CD4-positive, alpha-beta T cell treated with Interferon gamma for 1 hour (primary cell): ENCODE results near the gene SHMT2.

ENCODE experiments used
- DNase-seq: peaks from one replicate; pipeline ENCODE4 v3.0.0-alpha.2; 2020

The SHMT2 gene

DNA sequence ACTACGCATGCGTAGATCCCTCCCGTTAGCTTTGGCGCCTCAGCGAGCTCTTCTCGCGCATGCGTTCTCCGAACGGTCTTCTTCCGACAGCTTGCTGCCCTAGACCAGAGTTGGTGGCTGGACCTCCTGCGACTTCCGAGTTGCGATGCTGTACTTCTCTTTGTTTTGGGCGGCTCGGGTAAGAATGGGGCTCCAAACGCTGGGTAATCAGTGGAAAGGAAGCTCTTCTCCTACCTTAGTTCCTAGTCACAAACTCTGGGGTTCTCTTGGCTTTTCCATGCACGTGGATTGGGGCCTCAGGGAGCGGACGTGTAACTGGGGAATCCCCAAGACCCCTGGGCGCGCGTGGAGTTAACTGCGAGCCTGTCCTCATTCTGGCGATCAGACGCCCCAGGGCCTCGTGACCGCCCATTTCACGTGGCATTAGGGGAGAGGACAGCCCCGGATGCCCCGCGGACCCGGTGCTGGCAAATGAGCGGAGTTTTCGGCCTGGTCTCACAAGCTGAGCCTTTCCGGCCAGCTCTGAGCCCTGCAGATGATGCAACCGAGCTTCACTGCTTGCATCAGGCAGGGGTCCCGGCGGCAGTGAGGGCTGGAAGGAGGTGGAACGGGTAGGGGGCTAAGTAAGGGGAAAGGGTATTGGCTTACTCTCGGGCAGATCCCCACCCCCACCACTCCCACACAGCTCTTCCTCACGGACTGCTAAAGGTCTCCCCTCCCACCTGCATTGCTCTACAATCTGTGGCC, at the start of gene SHMT2:
TSS of gene SHMT2 (plus strand) at position 78 of the 747 bp plus-strand sequence. CDS start at position 146, 68 bp downstream.
- DNase-seq: peak; percentile 94

DNA sequence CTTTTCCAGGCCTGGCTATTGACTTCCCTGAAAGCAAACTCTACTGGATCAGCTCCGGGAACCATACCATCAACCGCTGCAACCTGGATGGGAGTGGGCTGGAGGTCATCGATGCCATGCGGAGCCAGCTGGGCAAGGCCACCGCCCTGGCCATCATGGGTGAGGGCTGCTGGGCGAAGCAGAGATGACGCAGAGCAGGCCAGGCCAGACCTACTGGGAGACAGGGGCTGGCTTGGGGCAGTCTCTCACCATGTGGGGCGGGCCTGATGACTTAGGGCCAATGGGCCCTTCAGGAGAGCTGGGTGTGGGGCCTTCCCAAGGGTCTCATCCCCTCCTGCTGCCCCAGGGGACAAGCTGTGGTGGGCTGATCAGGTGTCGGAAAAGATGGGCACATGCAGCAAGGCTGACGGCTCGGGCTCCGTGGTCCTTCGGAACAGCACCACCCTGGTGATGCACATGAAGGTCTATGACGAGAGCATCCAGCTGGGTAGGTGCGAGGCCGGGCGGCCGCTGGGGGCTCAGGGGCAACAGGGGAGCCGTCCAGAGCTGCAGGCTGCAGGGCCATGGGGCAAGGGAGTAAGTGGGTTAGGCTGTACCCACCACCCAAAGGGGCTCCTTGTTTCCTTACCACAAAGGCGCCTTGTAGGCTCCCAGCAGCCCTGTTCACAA, 49.1 kb upstream of the SHMT2 start:
- DNase-seq: no peak

DNA sequence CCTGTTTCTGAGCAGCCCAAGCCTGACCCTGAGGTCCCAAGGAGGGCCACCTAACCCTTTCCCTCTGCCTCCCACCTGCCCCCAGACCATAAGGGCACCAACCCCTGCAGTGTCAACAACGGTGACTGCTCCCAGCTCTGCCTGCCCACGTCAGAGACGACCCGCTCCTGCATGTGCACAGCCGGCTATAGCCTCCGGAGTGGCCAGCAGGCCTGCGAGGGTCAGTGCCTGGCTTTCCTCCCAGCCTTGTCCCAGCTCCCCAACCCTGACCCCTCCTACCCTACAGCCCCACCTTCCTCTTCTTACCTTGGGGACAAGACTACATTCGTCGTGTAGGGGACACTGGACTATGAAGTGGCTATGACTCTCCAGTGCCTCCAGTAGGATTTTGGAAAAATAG, 48.4 kb upstream of the SHMT2 start:
- DNase-seq: no peak

DNA sequence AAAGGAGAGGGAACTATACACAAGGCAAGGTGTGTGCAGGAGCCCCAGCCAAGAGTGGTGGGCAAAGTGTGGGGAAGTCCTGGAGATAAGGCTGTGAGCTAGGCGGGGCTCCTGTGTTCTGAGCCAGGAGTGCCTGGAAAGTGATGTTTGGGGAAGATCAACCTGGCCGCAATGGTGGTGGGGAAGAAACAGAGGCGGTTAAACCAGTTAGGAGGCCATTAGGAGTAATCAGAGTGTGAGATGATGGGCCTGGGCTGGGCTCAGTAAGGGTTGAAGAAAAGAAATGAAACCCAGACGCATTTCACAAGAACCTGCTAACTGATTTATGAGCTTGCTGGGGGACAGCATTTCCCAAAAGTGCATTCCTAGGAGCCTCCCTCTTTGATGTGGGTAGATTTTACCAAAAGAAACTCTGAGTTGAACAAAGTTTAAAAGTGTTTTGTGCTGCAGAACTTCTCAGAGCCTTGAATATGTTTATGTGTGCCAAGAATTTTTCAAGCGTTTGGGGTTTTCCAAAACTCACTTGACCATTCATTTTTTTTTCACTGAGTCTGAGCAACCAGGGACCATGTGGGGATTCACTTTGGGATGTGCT, 47.9 kb upstream of the SHMT2 start:
- no peak for DNase-seq

DNA sequence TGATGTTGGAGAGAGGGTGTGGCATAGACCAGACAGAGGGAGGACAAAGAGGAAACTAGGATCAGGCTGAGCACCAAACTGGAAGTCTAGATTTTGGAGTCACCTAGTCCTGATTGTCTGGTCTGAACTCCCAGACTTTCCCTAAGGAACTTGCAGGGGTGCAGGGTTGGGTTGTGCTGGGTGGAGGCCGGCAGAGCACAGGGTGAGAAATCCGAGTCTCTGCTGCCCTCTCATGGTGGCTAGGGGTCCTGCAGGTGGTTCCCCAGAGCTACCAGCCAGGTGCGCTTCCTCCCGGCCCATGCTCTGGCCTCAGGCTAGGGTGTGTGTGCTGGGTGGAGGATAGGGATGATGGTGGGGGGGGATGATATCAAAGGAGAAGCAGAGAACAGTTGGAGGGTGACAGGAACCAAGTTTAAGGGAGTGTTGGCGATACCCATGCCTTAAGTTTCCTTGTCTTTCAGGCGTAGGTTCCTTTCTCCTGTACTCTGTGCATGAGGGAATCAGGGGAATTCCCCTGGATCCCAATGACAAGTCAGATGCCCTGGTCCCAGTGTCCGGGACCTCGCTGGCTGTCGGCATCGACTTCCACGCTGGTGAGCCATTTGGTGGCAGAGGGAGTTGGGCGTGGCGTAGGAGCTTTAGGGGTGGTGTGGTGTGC, 46.5 kb upstream of the SHMT2 start:
- peak; percentile 71 for DNase-seq

DNA sequence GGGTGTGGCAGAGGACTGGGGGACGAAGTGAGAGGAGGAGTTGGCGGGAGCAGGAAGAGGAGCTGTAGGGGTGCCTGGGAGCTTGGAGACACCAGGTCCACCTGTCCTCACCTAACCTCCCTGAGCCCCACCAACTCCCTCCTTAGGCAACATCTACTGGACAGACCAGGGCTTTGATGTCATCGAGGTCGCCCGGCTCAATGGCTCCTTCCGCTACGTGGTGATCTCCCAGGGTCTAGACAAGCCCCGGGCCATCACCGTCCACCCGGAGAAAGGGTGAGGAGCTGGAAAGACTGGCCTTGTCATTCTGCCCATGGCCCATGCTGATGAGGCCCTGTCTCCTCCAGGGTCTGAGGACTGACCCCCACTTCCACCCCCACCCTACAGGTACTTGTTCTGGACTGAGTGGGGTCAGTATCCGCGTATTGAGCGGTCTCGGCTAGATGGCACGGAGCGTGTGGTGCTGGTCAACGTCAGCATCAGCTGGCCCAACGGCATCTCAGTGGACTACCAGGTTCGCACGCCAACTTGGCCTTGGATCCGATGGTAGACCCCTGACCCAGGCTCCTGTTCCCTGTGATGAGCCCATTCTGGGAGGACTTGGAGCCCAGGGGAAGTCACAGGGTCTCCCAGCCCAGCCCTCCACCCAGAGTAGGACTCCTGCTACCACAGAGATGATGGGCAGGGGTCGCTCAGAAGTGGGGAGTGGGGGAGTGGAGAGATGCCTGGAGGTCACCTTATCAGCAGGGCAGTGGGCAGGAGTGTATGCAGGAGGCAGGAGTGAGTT, 45.4 kb upstream of the SHMT2 start:
- no peak for DNase-seq

DNA sequence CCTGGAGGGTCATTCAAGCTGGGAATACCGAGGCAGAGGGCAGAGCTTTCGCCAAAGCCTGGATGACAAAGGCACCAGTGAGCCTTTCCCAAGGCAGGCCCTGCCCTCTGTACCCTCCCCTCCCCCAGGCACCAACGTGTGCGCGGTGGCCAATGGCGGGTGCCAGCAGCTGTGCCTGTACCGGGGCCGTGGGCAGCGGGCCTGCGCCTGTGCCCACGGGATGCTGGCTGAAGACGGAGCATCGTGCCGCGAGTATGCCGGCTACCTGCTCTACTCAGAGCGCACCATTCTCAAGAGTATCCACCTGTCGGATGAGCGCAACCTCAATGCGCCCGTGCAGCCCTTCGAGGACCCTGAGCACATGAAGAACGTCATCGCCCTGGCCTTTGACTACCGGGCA, 44.1 kb upstream of the SHMT2 start:
- no peak for DNase-seq

DNA sequence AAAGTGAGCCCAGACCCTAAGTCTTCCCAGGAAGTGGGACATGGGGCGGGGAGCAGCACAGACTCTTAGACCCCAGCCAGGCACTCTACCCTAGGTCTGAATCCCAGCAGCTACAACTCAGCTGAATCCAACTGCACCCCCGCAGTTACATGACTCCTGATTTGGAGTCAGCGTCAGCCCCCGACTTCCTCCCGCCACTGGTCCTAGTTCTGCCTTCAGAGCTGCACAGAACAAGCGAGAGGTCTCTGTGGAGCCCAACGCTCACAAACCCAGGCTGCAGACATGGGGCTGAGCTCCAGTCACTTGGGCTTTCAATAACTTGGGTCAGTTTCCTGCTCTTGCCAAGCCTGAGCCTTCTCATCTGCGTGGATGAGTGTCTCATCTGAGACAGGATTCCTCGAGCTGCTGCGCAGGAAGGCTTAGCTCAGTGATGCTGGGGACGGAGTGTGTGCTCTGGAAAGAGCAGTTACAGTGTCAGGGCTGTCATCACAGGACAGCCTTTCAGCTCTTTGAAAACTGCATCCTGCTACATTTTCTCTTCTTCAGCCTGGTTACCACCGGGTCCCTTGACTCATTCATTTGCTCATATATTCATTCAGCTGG, 43.5 kb upstream of the SHMT2 start:
- DNase-seq: no peak

DNA sequence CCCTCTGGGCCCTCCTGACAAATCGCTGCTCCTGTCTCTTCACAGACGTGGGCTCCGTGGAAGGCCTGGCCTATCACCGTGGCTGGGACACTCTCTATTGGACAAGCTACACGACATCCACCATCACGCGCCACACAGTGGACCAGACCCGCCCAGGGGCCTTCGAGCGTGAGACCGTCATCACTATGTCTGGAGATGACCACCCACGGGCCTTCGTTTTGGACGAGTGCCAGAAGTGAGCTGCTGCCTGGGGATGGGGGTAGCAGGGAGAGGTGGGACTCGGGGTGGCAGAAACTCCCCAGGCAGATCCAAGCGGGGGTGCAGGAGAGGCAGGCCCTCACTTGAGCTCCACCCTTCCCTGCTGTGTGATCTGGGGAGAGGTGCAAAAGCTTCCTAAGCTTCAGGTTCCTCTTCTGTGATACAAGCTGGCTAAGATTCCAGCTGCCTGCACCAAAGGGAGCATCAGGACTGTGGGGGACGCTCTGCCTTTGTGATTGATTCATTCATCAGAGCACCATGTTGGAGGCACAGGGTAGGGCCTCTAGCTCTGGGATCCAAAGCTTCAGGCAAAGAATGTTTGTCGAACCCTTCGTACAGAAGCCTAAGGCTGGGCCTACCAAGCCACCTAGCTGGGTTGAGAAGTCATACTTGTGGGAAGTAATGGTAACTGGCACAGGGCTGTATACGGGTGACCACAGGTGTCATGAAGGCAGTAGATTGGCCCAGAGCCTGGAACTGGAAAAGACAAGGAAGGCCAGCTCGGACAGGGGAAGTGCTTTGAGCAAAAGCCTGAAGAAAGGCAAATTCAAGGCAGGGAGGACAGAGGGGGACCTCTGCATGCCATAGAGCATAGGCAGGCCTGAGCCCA, 42.1 kb upstream of the SHMT2 start:
- no peak for DNase-seq

DNA sequence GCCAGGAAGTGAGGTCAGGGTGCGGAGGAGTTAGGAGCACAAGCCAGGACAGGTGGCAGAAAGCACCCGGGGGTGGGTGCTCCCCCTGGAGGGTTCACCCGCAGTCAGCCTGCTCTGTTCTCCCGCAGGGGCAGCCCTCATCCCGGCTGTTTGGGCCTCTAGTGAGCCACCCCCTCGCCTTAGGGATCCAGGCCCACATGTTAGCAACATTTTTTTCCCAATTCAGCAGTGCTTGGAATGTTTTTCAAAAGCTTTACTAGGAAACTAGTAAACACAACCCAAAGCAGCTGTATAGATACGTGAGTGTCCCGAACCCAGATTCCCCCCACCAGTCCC, 41.5 kb upstream of the SHMT2 start:
- no peak for DNase-seq

DNA sequence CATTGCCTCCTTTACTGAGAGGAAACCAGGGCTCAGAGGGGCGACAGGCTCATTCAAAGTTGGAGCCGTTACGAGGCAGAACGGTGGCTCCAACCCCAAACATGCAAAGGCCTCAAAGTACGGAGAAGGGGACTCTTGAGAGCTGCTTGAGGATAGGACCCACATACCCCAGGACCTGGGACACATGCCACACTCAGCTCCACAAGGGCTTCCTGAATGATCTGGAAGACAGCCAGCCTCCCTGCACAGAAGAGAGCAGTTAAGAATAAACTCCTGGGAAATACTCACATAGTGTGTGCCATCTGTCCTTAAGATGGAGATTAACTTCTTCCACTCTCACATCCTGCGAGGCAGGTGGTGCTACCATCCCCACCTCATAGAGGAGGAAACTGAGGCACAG, 39.5 kb upstream of the SHMT2 start:
- no peak for DNase-seq

DNA sequence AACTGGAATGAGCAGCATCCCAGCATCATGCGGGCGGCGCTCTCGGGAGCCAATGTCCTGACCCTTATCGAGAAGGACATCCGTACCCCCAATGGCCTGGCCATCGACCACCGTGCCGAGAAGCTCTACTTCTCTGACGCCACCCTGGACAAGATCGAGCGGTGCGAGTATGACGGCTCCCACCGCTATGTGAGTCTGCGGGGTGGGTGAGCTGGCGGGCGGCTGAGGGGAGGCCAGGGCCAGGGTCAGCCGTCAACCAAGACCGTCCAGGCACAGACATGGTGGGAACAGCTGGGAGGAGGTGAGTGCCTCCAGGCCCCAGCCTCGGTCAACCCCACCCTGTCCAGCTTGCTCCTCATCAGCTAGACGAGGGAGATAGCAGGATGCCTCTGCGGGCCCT, 38.7 kb upstream of the SHMT2 start:
- DNase-seq: no peak

DNA sequence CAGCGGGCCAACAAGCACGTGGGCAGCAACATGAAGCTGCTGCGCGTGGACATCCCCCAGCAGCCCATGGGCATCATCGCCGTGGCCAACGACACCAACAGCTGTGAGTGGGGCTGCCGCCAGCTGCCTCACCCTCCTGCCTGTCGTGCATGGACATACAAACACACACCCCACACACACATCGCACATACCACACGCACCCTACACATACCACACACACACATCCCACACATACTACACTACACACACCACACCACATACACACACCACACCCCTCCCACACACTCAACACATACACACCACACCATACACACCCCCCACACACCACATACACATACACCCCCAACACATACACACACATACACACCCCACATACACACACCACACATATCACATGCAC, 38.1 kb upstream of the SHMT2 start:
- DNase-seq: no peak

DNA sequence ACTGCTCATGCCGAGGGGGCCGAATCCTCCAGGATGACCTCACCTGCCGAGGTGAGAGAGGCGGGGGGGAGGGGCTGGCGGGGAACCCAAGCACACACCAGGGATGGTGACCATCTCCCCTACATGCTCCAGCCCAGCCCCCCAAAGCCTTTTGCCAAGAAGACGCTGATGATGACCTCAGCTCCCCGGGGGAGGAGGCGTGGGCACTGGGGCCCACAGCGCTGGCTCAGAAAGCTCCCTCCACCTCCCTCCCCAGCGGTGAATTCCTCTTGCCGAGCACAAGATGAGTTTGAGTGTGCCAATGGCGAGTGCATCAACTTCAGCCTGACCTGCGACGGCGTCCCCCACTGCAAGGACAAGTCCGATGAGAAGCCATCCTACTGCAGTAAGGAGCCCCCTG, 36.6 kb upstream of the SHMT2 start:
- no peak for DNase-seq

DNA sequence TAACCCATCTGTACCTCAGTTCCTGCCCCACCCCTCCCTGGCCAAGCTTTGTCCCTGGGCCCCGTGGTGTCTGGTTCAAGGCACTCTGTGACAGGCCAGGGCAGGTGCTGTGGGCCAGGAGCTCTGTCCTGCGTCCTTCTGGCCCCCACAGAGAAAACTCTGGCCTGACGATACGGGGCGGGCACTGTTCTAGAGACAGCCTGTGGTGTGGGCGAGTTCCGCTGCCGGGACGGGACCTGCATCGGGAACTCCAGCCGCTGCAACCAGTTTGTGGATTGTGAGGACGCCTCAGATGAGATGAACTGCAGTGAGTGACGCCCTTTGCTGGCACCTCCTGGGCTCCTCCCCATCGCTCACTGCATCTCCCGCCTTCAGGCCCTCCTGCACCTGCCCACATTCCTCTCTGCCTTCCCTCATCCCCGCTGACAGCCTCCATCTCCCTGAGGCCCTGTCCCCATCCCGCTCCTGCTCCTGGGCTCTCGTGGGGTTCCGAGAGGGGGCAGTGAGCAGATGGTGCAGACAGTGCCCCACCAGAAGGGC, 35.7 kb upstream of the SHMT2 start:
- no peak for DNase-seq

DNA sequence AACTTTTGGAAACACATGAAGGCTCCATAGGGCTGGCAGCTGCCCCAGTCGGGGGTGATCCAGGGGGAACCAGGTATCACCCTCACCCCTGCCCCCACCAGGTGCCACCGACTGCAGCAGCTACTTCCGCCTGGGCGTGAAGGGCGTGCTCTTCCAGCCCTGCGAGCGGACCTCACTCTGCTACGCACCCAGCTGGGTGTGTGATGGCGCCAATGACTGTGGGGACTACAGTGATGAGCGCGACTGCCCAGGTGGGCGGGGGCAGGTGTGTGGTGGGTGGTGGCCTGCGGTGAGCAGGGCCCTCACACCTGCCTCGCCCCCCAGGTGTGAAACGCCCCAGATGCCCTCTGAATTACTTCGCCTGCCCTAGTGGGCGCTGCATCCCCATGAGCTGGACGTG, 35.3 kb upstream of the SHMT2 start:
- no peak for DNase-seq

DNA sequence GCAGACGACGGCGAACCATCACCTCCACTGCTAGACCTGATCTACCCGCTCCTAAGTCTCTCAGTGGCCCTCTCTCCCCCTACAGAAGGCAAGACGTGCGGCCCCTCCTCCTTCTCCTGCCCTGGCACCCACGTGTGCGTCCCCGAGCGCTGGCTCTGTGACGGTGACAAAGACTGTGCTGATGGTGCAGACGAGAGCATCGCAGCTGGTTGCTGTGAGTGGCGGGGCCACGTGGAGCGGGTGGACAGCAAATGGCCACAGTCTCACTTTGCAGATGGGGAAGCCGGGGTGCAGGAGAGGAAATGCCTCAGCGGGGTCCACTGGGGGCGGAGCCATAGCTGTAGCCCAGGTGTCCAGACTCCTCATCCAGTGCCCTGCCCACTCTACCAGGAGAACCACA, 34.3 kb upstream of the SHMT2 start:
- no peak for DNase-seq

DNA sequence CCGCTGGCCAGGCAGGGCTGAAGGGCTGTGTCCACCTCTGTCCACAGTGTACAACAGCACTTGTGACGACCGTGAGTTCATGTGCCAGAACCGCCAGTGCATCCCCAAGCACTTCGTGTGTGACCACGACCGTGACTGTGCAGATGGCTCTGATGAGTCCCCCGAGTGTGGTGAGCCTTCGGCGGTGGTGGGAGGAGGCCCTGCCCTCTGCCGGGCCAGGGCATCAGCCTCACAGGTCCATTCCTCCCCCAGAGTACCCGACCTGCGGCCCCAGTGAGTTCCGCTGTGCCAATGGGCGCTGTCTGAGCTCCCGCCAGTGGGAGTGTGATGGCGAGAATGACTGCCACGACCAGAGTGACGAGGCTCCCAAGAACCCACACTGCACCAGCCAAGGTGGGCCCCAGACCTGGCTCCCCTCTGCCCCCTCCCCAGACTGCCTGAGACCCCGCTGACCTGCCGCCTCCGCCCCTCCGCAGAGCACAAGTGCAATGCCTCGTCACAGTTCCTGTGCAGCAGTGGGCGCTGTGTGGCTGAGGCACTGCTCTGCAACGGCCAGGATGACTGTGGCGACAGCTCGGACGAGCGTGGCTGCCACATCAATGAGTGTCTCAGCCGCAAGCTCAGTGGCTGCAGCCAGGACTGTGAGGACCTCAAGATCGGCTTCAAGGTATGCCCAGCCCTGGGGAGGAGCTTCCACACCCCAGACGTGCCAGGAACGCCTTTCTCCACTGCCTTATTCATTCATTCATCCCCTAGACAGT, 33.7 kb upstream of the SHMT2 start:
- no peak for DNase-seq

DNA sequence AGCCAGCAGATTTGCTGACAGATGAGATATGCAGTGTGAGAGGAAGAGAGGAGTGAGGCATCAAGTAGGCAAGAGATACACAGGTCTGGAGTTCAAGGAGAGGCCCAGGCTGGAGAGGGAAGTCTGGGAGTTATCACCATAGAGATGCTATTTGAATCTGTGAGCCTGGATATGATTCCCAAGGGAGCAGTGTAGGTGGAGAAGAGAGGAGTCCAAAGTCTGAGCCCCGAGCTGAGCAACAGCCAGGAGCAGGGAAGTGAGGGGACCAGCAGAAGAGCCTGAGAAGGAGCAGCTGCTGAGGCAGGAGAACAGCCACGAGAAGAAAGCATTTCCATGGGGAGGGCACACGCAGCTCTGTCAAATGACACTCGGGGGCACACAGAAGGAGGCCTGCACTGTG, 33.1 kb upstream of the SHMT2 start:
- DNase-seq: no peak

DNA sequence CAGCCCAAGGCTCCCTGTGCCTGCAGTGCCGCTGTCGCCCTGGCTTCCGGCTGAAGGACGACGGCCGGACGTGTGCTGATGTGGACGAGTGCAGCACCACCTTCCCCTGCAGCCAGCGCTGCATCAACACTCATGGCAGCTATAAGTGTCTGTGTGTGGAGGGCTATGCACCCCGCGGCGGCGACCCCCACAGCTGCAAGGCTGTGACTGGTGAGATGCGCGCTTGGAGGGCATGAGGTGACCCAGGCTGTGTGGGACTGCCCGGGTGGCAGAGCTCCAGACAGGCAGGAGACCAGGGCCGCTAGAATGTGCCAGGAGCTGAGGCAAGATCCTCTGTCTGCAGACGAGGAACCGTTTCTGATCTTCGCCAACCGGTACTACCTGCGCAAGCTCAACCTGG, 32.6 kb upstream of the SHMT2 start:
- DNase-seq: no peak

DNA sequence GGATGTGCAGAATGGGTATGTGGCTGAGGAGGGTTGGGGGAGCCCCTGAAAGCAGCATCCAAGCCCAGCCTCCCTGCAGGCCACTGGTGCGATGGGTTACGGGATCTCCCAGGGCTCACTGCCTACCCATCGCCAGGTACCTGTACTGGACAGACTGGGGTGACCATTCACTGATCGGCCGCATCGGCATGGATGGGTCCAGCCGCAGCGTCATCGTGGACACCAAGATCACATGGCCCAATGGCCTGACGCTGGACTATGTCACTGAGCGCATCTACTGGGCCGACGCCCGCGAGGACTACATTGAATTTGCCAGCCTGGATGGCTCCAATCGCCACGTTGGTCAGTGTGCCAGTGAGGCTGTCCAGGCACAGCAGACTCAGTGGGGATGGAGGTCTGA, 31.2 kb upstream of the SHMT2 start:
- no peak for DNase-seq
